A549 (cell line): ENCODE measurements around the gene CLIC4. TPM values are rescaled to one million over a fixed set of nuclear protein-coding genes. Genes with fewer than 3 reads are reported as not detected.

ENCODE experiments used
- ATAC-seq, 2 experiments: fragments of 200-7000 bp in 1 of 2; fragments of >200 bp in 1 of 2; cut with Nextera tagmentation in 1 of 2; cut with Tn5 transposase in 1 of 2; 3 replicates each; pipeline versions ENCODE4 v1.8.0 to v1.9.1; 2018 to 2020; ENCODE audit warnings: mild to moderate bottlenecking in 1 of 2, moderate library complexity in 1 of 2
- CTCF ChIA-PET: fragments of 300-600 bp; sonication (Branson Sonifier 250); formaldehyde crosslinking; extraction: SDS; loops from one replicate; lab custom pipeline; 2021; ENCODE audit warnings: antibody characterized with exemption, inconsistent platforms; lab: Yijun Ruan, JAX
- POLR2A ChIA-PET: fragments of 350-600 bp; formaldehyde crosslinking; extraction: SDS; loops from one replicate; lab custom pipeline; 2021; ENCODE audit warnings: antibody characterized with exemption, inconsistent platforms; lab: Yijun Ruan, JAX
- DNase-seq, 2 experiments: peaks; one replicate each; pipeline versions ENCODE4 v3.0.0 to v3.0.0-alpha.2; 2011 to 2016; ENCODE audit warnings: low read depth in 1 of 2, low spot score in 1 of 2
- FAIRE-seq: peaks from 2 replicates; lab custom pipeline; 2011; peaks lifted over from hg19 to GRCh38; lab: Jason Lieb, UNC
- H3K27ac ChIP-seq, 2 experiments: fragments of >200 bp; sonication (Bioruptor Twin); formaldehyde crosslinking; 3 replicates each; pipeline ENCODE4 v1.5.1; 2016 to 2017
- H3K4me1 ChIP-seq: fragments of >200 bp; sonication (Bioruptor Twin); formaldehyde crosslinking; 3 replicates; pipeline ENCODE4 v1.6.1; 2016
- H3K4me2 ChIP-seq: fragments of >200 bp; sonication (Bioruptor Twin); formaldehyde crosslinking; 3 replicates; pipeline ENCODE4 v1.6.1; 2016
- H3K4me3 ChIP-seq: fragments of >200 bp; sonication (Bioruptor Twin); formaldehyde crosslinking; 3 replicates; pipeline ENCODE4 v1.5.1; 2016
- H3K9me3 ChIP-seq: fragments of >200 bp; sonication (Bioruptor Twin); formaldehyde crosslinking; 3 replicates; pipeline ENCODE4 v1.6.1; 2016
- CBX2 ChIP-seq: fragments of 200-600 bp; sonication (generic); IDR thresholded peaks from 2 replicates; pipeline ENCODE4 v1.6.1; 2016; ENCODE audit warnings: low read depth, mild to moderate bottlenecking, borderline replicate concordance
- CTCF ChIP-seq: fragments of >200 bp; sonication (Bioruptor Twin); formaldehyde crosslinking; IDR thresholded peaks from 3 replicates; pipeline ENCODE4 v1.5.1; 2016
- EHF ChIP-seq: fragments of 250-450 bp; sonication (Bioruptor Pico); IDR thresholded peaks from 2 replicates; pipeline ENCODE4 v1.5.0; 2020; ENCODE audit warnings: mild to moderate bottlenecking
- EHMT2 ChIP-seq: fragments of 200-600 bp; sonication (generic); IDR thresholded peaks from 2 replicates; pipeline ENCODE4 v1.6.1; 2016; ENCODE audit warnings: antibody characterized with exemption, low read depth, mild to moderate bottlenecking, moderate library complexity
- EP300 ChIP-seq, 2 experiments: fragments of >200 bp; sonication (Bioruptor Twin); formaldehyde crosslinking; IDR thresholded peaks; 2 replicates in 1 of 2; 3 replicates in 1 of 2; pipeline ENCODE4 v1.6.1; 2016 to 2017
- ESRRA ChIP-seq: fragments of 150-350 bp; IDR thresholded peaks from 2 replicates; pipeline ENCODE4 v1.6.1; 2014; ENCODE audit warnings: mild to moderate bottlenecking, low read length, borderline replicate concordance
- FOSL2 ChIP-seq, 2 experiments: fragments of 450-650 bp in 1 of 2; fragments of >200 bp in 1 of 2; sonication (Bioruptor Twin) in 1 of 2; formaldehyde crosslinking; IDR thresholded peaks; 2 replicates each; pipeline versions ENCODE4 v1.5.0 to v1.6.1; 2016 to 2020; ENCODE audit warnings: mild to moderate bottlenecking in 1 of 2, moderate library complexity in 1 of 2
- FOXS1 ChIP-seq: fragments of 250-450 bp; sonication (Bioruptor Pico); IDR thresholded peaks from 2 replicates; pipeline ENCODE4 v1.5.0; 2020; ENCODE audit warnings: mild to moderate bottlenecking, moderate library complexity
- HDAC2 ChIP-seq: fragments of 200-600 bp; sonication (generic); IDR thresholded peaks from 2 replicates; pipeline ENCODE4 v1.6.1; 2016
- HOXA7 ChIP-seq: fragments of 250-450 bp; sonication (Bioruptor Pico); IDR thresholded peaks from 2 replicates; pipeline ENCODE4 v1.5.0; 2020; ENCODE audit warnings: mild to moderate bottlenecking, moderate library complexity
- MYC ChIP-seq: IDR thresholded peaks from 2 replicates; pipeline ENCODE4 v1.6.1; 2012; ENCODE audit warnings: mild to moderate bottlenecking, inconsistent platforms, low read length, improper control_type of control experiment, borderline replicate concordance
- POLR2AphosphoS2 ChIP-seq: conservative IDR thresholded peaks from 2 replicates; pipeline ENCODE4 v1.6.1; 2012; ENCODE audit warnings: low read length, improper control_type of control experiment, inconsistent platforms
- RAD21 ChIP-seq, 2 experiments: fragments of >200 bp in 1 of 2; sonication (Bioruptor Twin) in 1 of 2; formaldehyde crosslinking in 1 of 2; IDR thresholded peaks in 1 of 2; conservative IDR thresholded peaks in 1 of 2; 2 replicates in 1 of 2; 3 replicates in 1 of 2; pipeline ENCODE4 v1.6.1; 2012 to 2018; ENCODE audit warnings: inconsistent platforms in 1 of 2
- RCOR1 ChIP-seq: fragments of 150-350 bp; IDR thresholded peaks from 2 replicates; pipeline ENCODE4 v1.6.1; 2014; ENCODE audit warnings: antibody characterized with exemption, low read length, low read depth
- RNF2 ChIP-seq: fragments of 200-600 bp; sonication (generic); IDR thresholded peaks from 2 replicates; pipeline ENCODE4 v1.6.1; 2016; ENCODE audit warnings: low read depth, mild to moderate bottlenecking, antibody characterized with exemption, moderate library complexity, borderline replicate concordance
- TP53 ChIP-seq: fragments of 250-450 bp; sonication (Bioruptor Pico); IDR thresholded peaks from 2 replicates; pipeline ENCODE4 v1.5.0; 2021; ENCODE audit warnings: mild to moderate bottlenecking, moderate library complexity
- WGBS: methylation state at CpG from one replicate; pipeline ENCODE4 v1.1.6; 2017; ENCODE audit errors: missing lambda C conversion rate; 5-methylcytosine and 5-hydroxymethylcytosine counted together
- polyA plus RNA-seq, 4 experiments: library from polyadenylated mRNA; depleted of rRNA in 3 of 4; stranded (reverse); fragments of >200 nt; fragmentation: RNase III in 1 of 4; extraction: RNeasy Plus Mini Kit Qiagen cat#74134 plus additional on column Dnase treatment in 1 of 4; gene quantifications; 2 replicates in 3 of 4; 3 replicates in 1 of 4; pipeline ENCODE4 v1.2.3, GENCODE V29; 2011 to 2017
- TF ChIP-seq, protein P1 (sequence below): IDR thresholded peaks from 2 replicates; pipeline ENCODE4 v1.6.1; 2012; ENCODE audit warnings: low read depth, borderline replicate concordance
- TF ChIP-seq, protein P2 (sequence below): fragments of 250-450 bp; sonication (Bioruptor Pico); IDR thresholded peaks from 2 replicates; pipeline ENCODE4 v1.5.0; 2020; ENCODE audit warnings: low read depth, mild to moderate bottlenecking, moderate library complexity

Gene CLIC4
- polyA plus RNA-seq, 2 of the 4 experiments (the other 2 are of a cell fraction): 52.1 to 97.4 TPM

DNA sequence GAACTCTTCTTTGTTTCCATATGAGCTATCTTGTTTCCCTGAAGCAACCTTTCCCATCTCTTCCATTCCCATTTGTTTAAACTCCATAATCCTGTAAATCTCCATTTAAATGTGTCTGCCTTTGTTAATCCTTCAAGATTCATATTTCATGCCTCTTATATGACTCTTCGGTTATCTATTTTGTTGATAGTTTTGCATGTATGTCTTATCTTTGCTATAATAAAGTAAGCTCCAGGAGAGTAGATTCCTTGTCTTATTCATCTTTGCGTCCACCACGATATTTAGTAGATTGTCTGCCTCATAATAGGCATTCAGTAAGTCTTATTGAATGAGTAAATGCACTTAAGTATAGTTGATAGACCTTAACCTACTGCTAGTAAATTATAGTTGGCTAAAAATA, 18.4 kb downstream of the CLIC4 start:
- Histone ChIP-seq H3K9me3 (no peaks in the 10 kb centered on the region), H3K4me2 (no peak overlapping the region), H3K27ac (no peak overlapping the region), H3K4me1 (peaks cover 19% of the 10 kb centered on the region), H3K4me3 (no peak overlapping the region)
- ChIA-PET POLR2A (no interaction called here), CTCF (interaction anchor here (0.7 to 3.5 kb wide), 4 partner anchors 9 to 146 kb away, joined by 3 to 13 read pairs (median 4); no protein-coding TSS in a partner anchor)
- WGBS: 90% methylated on average over 3 of the region's 3 CpGs
- DNase-seq (no peak), ATAC-seq (no peak), FAIRE-seq (no peak)
- TF ChIP-seq MYC: no peak
- TF ChIP-seq, protein P1, sequence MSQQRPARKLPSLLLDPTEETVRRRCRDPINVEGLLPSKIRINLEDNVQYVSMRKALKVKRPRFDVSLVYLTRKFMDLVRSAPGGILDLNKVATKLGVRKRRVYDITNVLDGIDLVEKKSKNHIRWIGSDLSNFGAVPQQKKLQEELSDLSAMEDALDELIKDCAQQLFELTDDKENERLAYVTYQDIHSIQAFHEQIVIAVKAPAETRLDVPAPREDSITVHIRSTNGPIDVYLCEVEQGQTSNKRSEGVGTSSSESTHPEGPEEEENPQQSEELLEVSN: no peak
- no peak for TF ChIP-seq FOSL2 (IDR thresholded peaks at IDR 0.05)
- no peak for TF ChIP-seq FOSL2 (CRISPR knock-in tag; IDR thresholded peaks at IDR 0.05)
- no peak for TF ChIP-seq TP53
- TF ChIP-seq FOXS1 (CRISPR knock-in tag): no peak
- TF ChIP-seq RNF2: no peak
- TF ChIP-seq, protein P2, sequence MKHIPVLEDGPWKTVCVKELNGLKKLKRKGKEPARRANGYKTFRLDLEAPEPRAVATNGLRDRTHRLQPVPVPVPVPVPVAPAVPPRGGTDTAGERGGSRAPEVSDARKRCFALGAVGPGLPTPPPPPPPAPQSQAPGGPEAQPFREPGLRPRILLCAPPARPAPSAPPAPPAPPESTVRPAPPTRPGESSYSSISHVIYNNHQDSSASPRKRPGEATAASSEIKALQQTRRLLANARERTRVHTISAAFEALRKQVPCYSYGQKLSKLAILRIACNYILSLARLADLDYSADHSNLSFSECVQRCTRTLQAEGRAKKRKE: no peak
- TF ChIP-seq EHF (CRISPR knock-in tag): no peak
- TF ChIP-seq RCOR1: no peak
- TF ChIP-seq CBX2: no peak
- TF ChIP-seq ESRRA: no peak

GRCh38 chr1:24764439-24764838, 19.2 kb downstream of the CLIC4 start:
- ChIA-PET CTCF (interaction anchor here (1.6 to 3.5 kb wide), 2 partner anchors 10 to 76 kb away, joined by 5 to 13 read pairs; no protein-coding TSS in a partner anchor), POLR2A (no interaction called here)

More at GRCh38 chr1:24764439-24764838, 19.2 kb downstream of the CLIC4 start:
- peak overlapping the region; percentile 42; the same call in 1 of the 3 replicates for H3K4me2 ChIP-seq
- H3K4me3 ChIP-seq: no peak overlapping the region
- no peak for ATAC-seq
- no peak for TF ChIP-seq EHMT2
- TF ChIP-seq CTCF: no peak
- TF ChIP-seq EP300 (IDR thresholded peaks at IDR 0.05): no peak
- no peak for TF ChIP-seq POLR2AphosphoS2
- TF ChIP-seq RAD21 (conservative IDR thresholded peaks at IDR 0.05 in 1 of 2, IDR thresholded peaks at IDR 0.05 in 1 of 2): no peak
- TF ChIP-seq, protein P2: no peak
- no peak for TF ChIP-seq RCOR1
- no peak for TF ChIP-seq HDAC2
- TF ChIP-seq HOXA7 (CRISPR knock-in tag): no peak
- 0 out of 6 replicates have a peak overlapping the region, but pooled peaks of 1 of the 2 experiments have one; percentile 12 for H3K27ac ChIP-seq
- FAIRE-seq: no peak
- H3K9me3 ChIP-seq: no peaks in the 10 kb centered on the region
- DNase-seq: no peak
- WGBS: 89% methylated on average over 3 of the region's 3 CpGs
- H3K4me1 ChIP-seq: peaks cover 26% of the 10 kb centered on the region
